HepG2 (cell line): ENCODE measurements around the gene OPN1LW. TPM values are rescaled to one million over a fixed set of nuclear protein-coding genes. Genes with fewer than 3 reads are reported as not detected.

Experiments
- ATAC-seq: fragments of 200-7000 bp; cut with Tn5 transposase; 3 replicates; pipeline ENCODE4 v1.9.1; 2020; ENCODE audit warnings: mild to moderate bottlenecking, moderate library complexity
- BruUV-seq: library from RNA; stranded (reverse); fragments of 400-500 nt; replicated peaks from 2 replicates; lab custom pipeline; 2021; lab: Mats Ljungman, UMichigan
- CTCF ChIA-PET: fragments of 300-600 bp; formaldehyde crosslinking; extraction: SDS; loops from one replicate; lab custom pipeline; 2021; ENCODE audit warnings: low total read pairs, inconsistent platforms, low intra/inter-chr PET ratio; lab: Yijun Ruan, JAX
- POLR2A ChIA-PET: fragments of 350-600 bp; sonication (Branson Sonifier 250); formaldehyde crosslinking; loops from one replicate; lab custom pipeline; 2020; ENCODE audit warnings: antibody characterized with exemption, inconsistent platforms; lab: Yijun Ruan, JAX
- DNase-seq: peaks from one replicate; pipeline ENCODE4 v3.0.0-alpha.2; 2015; ENCODE audit warnings: low spot score
- FAIRE-seq: peaks from 3 replicates; lab custom pipeline; 2011; peaks lifted over from hg19 to GRCh38; lab: Jason Lieb, UNC
- H2AFZ ChIP-seq: one replicate; pipeline ENCODE4 v1.6.1; 2011; ENCODE audit warnings: low read length, inconsistent platforms
- H3K27ac ChIP-seq: fragments of 300-600 bp; 3 replicates; pipeline ENCODE4 v1.8.0; 2011; ENCODE audit warnings: mixed run types, mild to moderate bottlenecking, mixed read lengths, low read length, inconsistent platforms; ENCODE audit not compliant: insufficient read depth; ENCODE audit errors: extremely low read length
- H3K27me3 ChIP-seq, 2 experiments: fragments of 200-600 bp in 1 of 2; 2 replicates in 1 of 2; 3 replicates in 1 of 2; pipeline versions ENCODE4 v1.6.0 to v1.8.0; 2011; ENCODE audit warnings: low read length in 2 of 2, mild to moderate bottlenecking in 2 of 2, moderate library complexity in 2 of 2, inconsistent platforms in 1 of 2; ENCODE audit not compliant: insufficient read depth in 2 of 2, control insufficient read depth in 1 of 2
- H3K36me3 ChIP-seq, 2 experiments: fragments of 200-600 bp in 1 of 2; replicated peaks in 1 of 2; 2 replicates in 1 of 2; 3 replicates in 1 of 2; pipeline versions ENCODE4 v1.5.1 to v1.8.0; 2011; ENCODE audit warnings: low read length in 2 of 2, inconsistent platforms in 1 of 2; ENCODE audit not compliant: insufficient read depth in 2 of 2, control insufficient read depth in 1 of 2
- H3K4me1 ChIP-seq: 2 replicates; pipeline ENCODE4 v1.5.1; 2012; ENCODE audit warnings: low read length, inconsistent platforms; ENCODE audit not compliant: insufficient read depth
- H3K4me2 ChIP-seq: 2 replicates; pipeline ENCODE4 v1.6.0; 2011; ENCODE audit warnings: low read depth, low read length, inconsistent platforms
- H3K4me3 ChIP-seq, 3 experiments: fragments of 200-600 bp in 1 of 3; sonication (generic), shearing (Covaris generic) in 1 of 3; replicated peaks in 1 of 3; 2 replicates each; pipeline ENCODE4 v1.5.1; 2011 to 2016; ENCODE audit warnings: low read length in 3 of 3, inconsistent platforms in 2 of 3, low read depth in 2 of 3, mild to moderate bottlenecking in 2 of 3, control low read depth in 1 of 3, mixed read lengths in 1 of 3; ENCODE audit not compliant: insufficient read depth in 1 of 3
- H3K79me2 ChIP-seq: one replicate; pipeline ENCODE4 v1.6.1; 2011; ENCODE audit warnings: low read length, inconsistent platforms; ENCODE audit not compliant: insufficient read depth
- H3K9ac ChIP-seq: 2 replicates; pipeline ENCODE4 v1.6.0; 2011; ENCODE audit warnings: mild to moderate bottlenecking, low read depth, low read length, inconsistent platforms; ENCODE audit not compliant: insufficient read depth
- H3K9me3 ChIP-seq: 2 replicates; pipeline ENCODE4 v1.5.1; 2012; ENCODE audit warnings: mild to moderate bottlenecking, low read length
- H4K20me1 ChIP-seq: 2 replicates; pipeline ENCODE4 v1.6.0; 2011; ENCODE audit warnings: inconsistent platforms, mild to moderate bottlenecking, low read length, moderate library complexity; ENCODE audit not compliant: insufficient read depth
- BCL6 ChIP-seq: IDR thresholded peaks from 2 replicates; pipeline ENCODE4 v1.6.1; 2016; ENCODE audit warnings: missing genetic modification reagents, missing compliant biosample characterization
- CCDC6 ChIP-seq: sonication (generic); formaldehyde crosslinking; IDR thresholded peaks from 2 replicates; pipeline ENCODE4 v1.8.1; 2022; ENCODE audit warnings: mild to moderate bottlenecking, missing genetic modification reagents, moderate library complexity
- CTCF ChIP-seq: sonication (generic); formaldehyde crosslinking; IDR thresholded peaks from 2 replicates; pipeline ENCODE4 v1.5.0; 2020; ENCODE audit warnings: mild to moderate bottlenecking, missing genetic modification reagents, moderate library complexity
- FOXA1 ChIP-seq, 2 experiments: fragments of 450-650 bp in 1 of 2; sonication (generic) in 1 of 2; formaldehyde crosslinking in 1 of 2; IDR thresholded peaks; 2 replicates each; pipeline versions ENCODE4 v1.4.0 to v1.6.1; 2016 to 2020; ENCODE audit warnings: missing genetic modification reagents in 1 of 2
- GABPB1 ChIP-seq: IDR thresholded peaks from 2 replicates; pipeline ENCODE4 v1.6.1; 2016; ENCODE audit warnings: mild to moderate bottlenecking, missing genetic modification reagents, moderate library complexity, missing compliant biosample characterization
- HNRNPLL ChIP-seq: fragments of 200-400 bp; formaldehyde crosslinking; IDR thresholded peaks from 2 replicates; pipeline ENCODE4 v1.6.1; 2017; ENCODE audit warnings: mild to moderate bottlenecking, low read depth, low read length; ENCODE audit not compliant: poor library complexity, severe bottlenecking
- KDM5A ChIP-seq: fragments of 200-600 bp; sonication (generic); IDR thresholded peaks from 2 replicates; pipeline ENCODE4 v1.7.0; 2018; ENCODE audit warnings: antibody characterized with exemption, mild to moderate bottlenecking, low read length, borderline replicate concordance
- KDM5B ChIP-seq: sonication (generic); formaldehyde crosslinking; IDR thresholded peaks from 2 replicates; pipeline ENCODE4 v1.4.0; 2020; ENCODE audit warnings: missing genetic modification reagents, mild to moderate bottlenecking, borderline replicate concordance
- PATZ1 ChIP-seq: sonication (generic); formaldehyde crosslinking; IDR thresholded peaks from 2 replicates; pipeline ENCODE4 v1.4.0; 2020; ENCODE audit warnings: missing genetic modification reagents
- RAD21 ChIP-seq: fragments of 450-650 bp; formaldehyde crosslinking; IDR thresholded peaks from 2 replicates; pipeline ENCODE4 v1.5.0; 2020; ENCODE audit warnings: mild to moderate bottlenecking
- RNF2 ChIP-seq: fragments of 450-650 bp; conservative IDR thresholded peaks from 2 replicates; pipeline ENCODE4 v1.6.1; 2016; ENCODE audit warnings: low read depth
- SALL1 ChIP-seq: sonication (generic); formaldehyde crosslinking; IDR thresholded peaks from 2 replicates; pipeline ENCODE4 v1.8.0; 2022; ENCODE audit warnings: mild to moderate bottlenecking, missing genetic modification reagents
- SAP130 ChIP-seq: IDR thresholded peaks from 2 replicates; pipeline ENCODE4 v1.6.1; 2016; ENCODE audit warnings: low read depth
- SIX1 ChIP-seq: sonication (generic); formaldehyde crosslinking; IDR thresholded peaks from 2 replicates; pipeline ENCODE4 v1.4.0; 2020; ENCODE audit warnings: missing genetic modification reagents, borderline replicate concordance
- STAG1 ChIP-seq: sonication (generic); formaldehyde crosslinking; IDR thresholded peaks from 2 replicates; pipeline ENCODE4 v1.4.0; 2020; ENCODE audit warnings: missing genetic modification reagents
- XRCC5 ChIP-seq: fragments of 200-400 bp; formaldehyde crosslinking; optimal IDR thresholded peaks from 2 replicates; pipeline ENCODE3; 2017; ENCODE audit warnings: mild to moderate bottlenecking, low read length
- YY1 ChIP-seq: IDR thresholded peaks from 2 replicates; pipeline ENCODE4 v1.6.1; 2011; ENCODE audit warnings: low read length, low read depth, moderate library complexity, mild to moderate bottlenecking; ENCODE audit not compliant: insufficient read depth, insufficient replicate concordance
- ZFP91 ChIP-seq: sonication (generic); formaldehyde crosslinking; IDR thresholded peaks from 2 replicates; pipeline ENCODE4 v1.9.0; 2022; ENCODE audit warnings: missing genetic modification reagents, mild to moderate bottlenecking, borderline replicate concordance
- ZMAT3 ChIP-seq: sonication (generic); formaldehyde crosslinking; conservative IDR thresholded peaks from 2 replicates; pipeline ENCODE4 v1.7.0; 2021; ENCODE audit warnings: missing genetic modification reagents
- WGBS: methylation state at CpG from one replicate; pipeline ENCODE4 v1.1.6; 2017; ENCODE audit warnings: low lambda C conversion rate; 5-methylcytosine and 5-hydroxymethylcytosine counted together
- in situ Hi-C: cut with HindIII; loops from 2 replicates; pipeline ENCODE4 v1.10.0; 2017; ENCODE audit warnings: low pct_unique_long_range_greater_than_20kb; ENCODE audit not compliant: extremely low pct_ligation_motif_present
- intact Hi-C: fragments of 100-400 bp; cut with micrococcal nuclease; formaldehyde crosslinking; loops from one replicate; pipeline ENCODE4 v1.10.0; 2022; ENCODE audit not compliant: unreplicated experiment
- polyA plus RNA-seq, 8 experiments: library from polyadenylated mRNA; depleted of rRNA in 3 of 8; stranded (reverse) in 7 of 8; unstranded in 1 of 8; fragments of >200 nt; fragmentation: Illumina TruSeq in 4 of 8; extraction: Trizol in 4 of 8; gene quantifications; 2 replicates each; pipeline versions ENCODE4 v1.2.1 to v1.2.3, GENCODE V29; 2011 to 2016; ENCODE audit warnings: low read depth in 4 of 8, missing spikeins in 1 of 8, mixed read lengths in 1 of 8; ENCODE audit not compliant: insufficient read depth in 1 of 8
- total RNA-seq, 5 experiments: library from RNA; depleted of rRNA; stranded (reverse); fragments of >200 nt; fragmentation: Illumina TruSeq; extraction: Trizol; gene quantifications; 2 replicates each; pipeline ENCODE4 v1.2.3, GENCODE V29; 2016; ENCODE audit warnings: low read depth in 1 of 5

Gene OPN1LW
- total and polyA plus RNA-seq, 2 of the 13 experiments (the other 11 are each of a cell fraction or from before 2014, with no cell fraction given), result not detected

- ATAC-seq, result peak; percentile 91
- Histone ChIP-seq H2AFZ (no peak overlapping the region), H3K4me1 (peaks cover 33% of the 10 kb centered on the region), H3K27ac (no peak overlapping the region), H4K20me1 (no peaks in the 10 kb centered on the region), H3K9me3 (no peaks in the 10 kb centered on the region), H3K79me2 (no peaks in the 10 kb centered on the region), H3K4me2 (peak overlapping the region; percentile 60), H3K4me3 (peak overlapping the region in 1 of 3 experiments; percentile 15; a peak in 1 of 6 replicates), H3K9ac (0 out of 2 replicates have a peak overlapping the region, but pooled peaks have one; percentile 8), H3K36me3 (no peaks in the 10 kb centered on the region), H3K27me3 (no peaks in the 10 kb centered on the region; a peak in 1 of 5 replicates)
- no peak for FAIRE-seq
- in situ Hi-C loops, result no loop called here
- ChIA-PET POLR2A (no interaction called here), CTCF (interaction anchor here (1.0 to 1.1 kb wide), 2 partner anchors 172 to 398 kb away, joined by 3 to 7 read pairs; no protein-coding TSS in a partner anchor)
- intact Hi-C loops, result no loop called here
- WGBS, result 40% methylated on average over 1 of the region's 44 CpGs
- no TSS peak for BruUV-seq
- peak; percentile 45 for DNase-seq
- no peak for TF ChIP-seq ZMAT3 (CRISPR knock-in tag)
- TF ChIP-seq KDM5A, result no peak
- TF ChIP-seq STAG1 (CRISPR knock-in tag), result peak; percentile 50
- TF ChIP-seq PATZ1 (CRISPR knock-in tag), result peak; percentile 51
- no peak for TF ChIP-seq FOXA1 (IDR thresholded peaks at IDR 0.05)
- no peak for TF ChIP-seq FOXA1 (CRISPR knock-in tag; IDR thresholded peaks at IDR 0.05)
- TF ChIP-seq RAD21 (CRISPR knock-in tag), result peak; percentile 80
- 0 out of 2 replicates have a peak, but pooled peaks have one; percentile 31 for TF ChIP-seq CCDC6 (CRISPR knock-in tag)
- peak; percentile 77 for TF ChIP-seq XRCC5
- TF ChIP-seq SALL1 (CRISPR knock-in tag), result 0 out of 2 replicates have a peak, but pooled peaks have one; percentile 26
- peak; percentile 76 for TF ChIP-seq CTCF (CRISPR knock-in tag)
- peak; percentile 52; the same call in 1 of the 2 replicates for TF ChIP-seq BCL6
- no peak for TF ChIP-seq SIX1 (CRISPR knock-in tag)
- peak; percentile 19; the same call in 1 of the 2 replicates for TF ChIP-seq SAP130 (CRISPR knock-in tag)
- peak; percentile 43; the same call in 1 of the 2 replicates for TF ChIP-seq GABPB1 (CRISPR knock-in tag)
- peak; percentile 40; the same call in 1 of the 2 replicates for TF ChIP-seq KDM5B (CRISPR knock-in tag)
- TF ChIP-seq ZFP91, result peak; percentile 30; the same call in 1 of the 2 replicates
- TF ChIP-seq YY1, result peak; percentile 15
- peak; percentile 37 for TF ChIP-seq HNRNPLL
- TF ChIP-seq RNF2, result peak; percentile 53
Measured at GRCh38 chrX:154136627-154137161, 7.3 kb upstream of the OPN1LW start.
